NCI-H774 (cell line): ENCODE data around the gene LAMB2.

ENCODE experiments used
- DNase-seq: peaks from one replicate; lab custom pipeline; 2025; lab: John Stamatoyannopoulos, UW

Gene LAMB2

GRCh38 chr3:49076116-49076515 is 56.7 kb downstream of the LAMB2 start:
- no peak for DNase-seq
